NCI-H2107 treated with DMSO at 0.1 percent for 48 hours (cell line): ENCODE results near the gene ENTREP3.
"Not testable (repeated sequence)": the region's sequence is repeated elsewhere in the genome, so short reads cannot be mapped to it uniquely, and the experiment has no call there.

Experiments
- DNase-seq: peaks from one replicate; lab custom pipeline; 2025; ENCODE audit not compliant: unreplicated experiment; lab: John Stamatoyannopoulos, UW

Gene ENTREP3, protein sequence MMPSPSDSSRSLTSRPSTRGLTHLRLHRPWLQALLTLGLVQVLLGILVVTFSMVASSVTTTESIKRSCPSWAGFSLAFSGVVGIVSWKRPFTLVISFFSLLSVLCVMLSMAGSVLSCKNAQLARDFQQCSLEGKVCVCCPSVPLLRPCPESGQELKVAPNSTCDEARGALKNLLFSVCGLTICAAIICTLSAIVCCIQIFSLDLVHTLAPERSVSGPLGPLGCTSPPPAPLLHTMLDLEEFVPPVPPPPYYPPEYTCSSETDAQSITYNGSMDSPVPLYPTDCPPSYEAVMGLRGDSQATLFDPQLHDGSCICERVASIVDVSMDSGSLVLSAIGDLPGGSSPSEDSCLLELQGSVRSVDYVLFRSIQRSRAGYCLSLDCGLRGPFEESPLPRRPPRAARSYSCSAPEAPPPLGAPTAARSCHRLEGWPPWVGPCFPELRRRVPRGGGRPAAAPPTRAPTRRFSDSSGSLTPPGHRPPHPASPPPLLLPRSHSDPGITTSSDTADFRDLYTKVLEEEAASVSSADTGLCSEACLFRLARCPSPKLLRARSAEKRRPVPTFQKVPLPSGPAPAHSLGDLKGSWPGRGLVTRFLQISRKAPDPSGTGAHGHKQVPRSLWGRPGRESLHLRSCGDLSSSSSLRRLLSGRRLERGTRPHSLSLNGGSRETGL

DNA sequence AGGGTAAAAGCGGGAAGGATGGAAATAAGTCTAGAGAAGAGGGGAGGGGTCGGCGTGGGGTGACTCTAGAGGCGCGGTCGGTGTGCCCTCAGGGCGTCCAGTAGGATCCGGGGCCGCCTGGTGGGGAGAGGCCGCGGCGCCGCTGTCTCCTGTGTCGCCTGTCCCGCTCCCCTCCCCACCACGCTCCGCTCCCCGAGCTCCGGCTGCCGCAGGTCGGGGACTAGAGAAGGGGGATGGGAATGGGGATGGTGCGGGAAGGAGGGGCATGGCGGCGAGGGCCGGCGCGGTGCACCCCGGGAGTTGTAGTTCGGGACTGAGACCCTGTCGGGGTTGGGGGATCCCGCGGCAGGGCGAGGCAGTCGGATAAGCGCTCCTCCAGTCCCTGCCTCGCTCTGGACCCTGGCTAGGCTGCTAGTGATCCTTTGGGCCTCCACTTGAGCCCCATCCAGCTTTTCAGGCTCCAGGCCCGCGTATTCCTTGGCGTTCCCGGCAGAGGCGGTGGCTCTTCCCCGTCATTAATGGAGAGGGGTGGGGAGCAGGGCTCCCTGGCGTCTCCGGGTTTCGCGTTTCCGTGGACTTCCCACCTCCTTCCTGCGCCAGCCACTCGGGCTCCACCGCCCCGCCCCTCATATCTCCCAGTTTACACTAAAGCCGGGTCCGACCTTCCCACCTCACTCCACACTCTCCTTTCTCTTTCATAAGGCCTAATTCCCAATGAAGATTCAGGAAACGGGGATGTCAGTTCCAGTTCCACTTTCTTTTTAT, at the start of gene ENTREP3:
TSS of gene ENTREP3 (minus strand) at position 241 of the 765 bp plus-strand sequence. CDS start 606 bp downstream, outside the sequence.
- peak; percentile 91 for DNase-seq

- DNase-seq = no peak
Observed at GRCh38 chr1:155304558-155305063, 49.3 kb upstream of the ENTREP3 start.

GRCh38 chr1:155301342-155301841, 46.1 kb upstream of the ENTREP3 start, which contains the start of gene PKLR:
TSS of gene PKLR (minus strand) at chr1:155301438. CDS start at chr1:155301395, 43 bp downstream.
- no peak for DNase-seq

DNA sequence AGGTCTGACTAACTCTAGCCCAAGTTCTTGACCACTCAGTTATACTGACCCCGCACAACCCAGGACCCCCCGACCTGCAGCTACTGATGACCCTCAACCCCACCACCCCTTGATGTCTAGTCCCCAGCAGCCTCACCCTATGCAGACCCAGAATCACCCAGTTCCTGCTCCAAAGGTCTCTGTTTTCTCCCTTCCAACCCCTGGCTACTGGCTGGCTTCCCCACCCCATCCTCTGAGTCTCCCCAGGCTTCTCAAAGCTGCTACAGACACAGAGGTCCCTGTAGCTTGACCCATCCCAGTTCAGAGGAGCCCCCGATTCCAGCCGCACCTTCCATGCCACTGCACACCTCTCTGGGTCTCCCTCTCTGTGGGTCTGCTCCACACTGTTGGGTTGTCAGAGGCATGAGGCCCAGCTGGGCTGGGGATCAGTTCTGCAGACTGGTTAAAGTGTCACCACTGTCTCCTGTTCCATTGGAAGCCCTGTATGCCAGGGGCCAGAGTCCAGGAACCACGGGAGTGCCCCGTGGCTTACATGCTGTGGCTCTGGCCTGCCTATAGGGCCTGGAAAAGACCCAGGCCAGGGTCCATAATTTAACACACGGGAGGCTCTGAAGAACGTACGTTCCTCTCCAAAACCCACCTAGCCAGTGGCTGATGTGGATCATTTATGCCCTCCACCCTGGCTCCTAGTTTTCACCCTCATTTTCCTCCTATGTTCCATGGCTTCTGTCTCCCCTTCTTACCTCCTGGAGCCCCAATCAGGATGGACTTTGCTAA, 45.5 kb upstream of the ENTREP3 start:
- DNase-seq = no peak

- DNase-seq = no peak
Observed at GRCh38 chr1:155300024-155300423, 44.7 kb upstream of the ENTREP3 start.

DNA sequence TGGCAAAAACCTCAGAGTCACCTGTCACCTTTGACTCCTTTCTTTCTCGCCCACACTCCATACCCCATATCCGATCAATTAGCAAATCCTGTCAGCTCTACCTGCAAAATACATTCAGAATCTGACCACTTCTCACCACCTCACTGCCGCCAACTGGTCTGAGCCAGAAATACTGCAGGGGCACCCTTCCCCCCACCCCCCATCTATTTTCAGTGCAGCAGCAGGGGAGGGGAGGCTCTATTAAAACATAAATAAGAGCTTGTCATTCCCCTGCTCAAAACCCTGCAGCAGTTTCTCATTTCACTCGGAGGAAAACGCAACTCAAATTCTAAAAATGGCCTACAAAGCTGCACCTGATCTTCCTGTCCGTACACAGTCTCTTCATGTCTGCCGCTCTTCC, 42.1 kb upstream of the ENTREP3 start:
- no peak for DNase-seq

- no peak for DNase-seq
Observed at GRCh38 chr1:155296661-155297060, 41.4 kb upstream of the ENTREP3 start.

DNA sequence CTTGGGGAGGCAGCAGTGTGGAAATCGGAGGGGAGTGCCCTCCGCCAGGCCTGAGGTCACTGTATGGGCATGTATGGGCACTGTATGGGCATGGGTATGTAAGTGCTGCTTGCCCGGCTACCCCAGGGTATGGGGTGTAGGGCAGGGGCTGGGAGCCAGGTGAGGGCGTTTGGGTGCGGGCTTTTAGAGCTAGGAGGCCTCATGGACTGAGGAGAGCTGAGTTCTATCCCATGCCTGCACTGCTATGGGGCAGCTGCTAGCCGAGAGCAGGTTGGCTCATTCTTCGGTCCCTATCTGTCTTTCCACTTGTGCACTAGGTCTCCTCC, 40.6 kb upstream of the ENTREP3 start:
- no peak for DNase-seq

DNA sequence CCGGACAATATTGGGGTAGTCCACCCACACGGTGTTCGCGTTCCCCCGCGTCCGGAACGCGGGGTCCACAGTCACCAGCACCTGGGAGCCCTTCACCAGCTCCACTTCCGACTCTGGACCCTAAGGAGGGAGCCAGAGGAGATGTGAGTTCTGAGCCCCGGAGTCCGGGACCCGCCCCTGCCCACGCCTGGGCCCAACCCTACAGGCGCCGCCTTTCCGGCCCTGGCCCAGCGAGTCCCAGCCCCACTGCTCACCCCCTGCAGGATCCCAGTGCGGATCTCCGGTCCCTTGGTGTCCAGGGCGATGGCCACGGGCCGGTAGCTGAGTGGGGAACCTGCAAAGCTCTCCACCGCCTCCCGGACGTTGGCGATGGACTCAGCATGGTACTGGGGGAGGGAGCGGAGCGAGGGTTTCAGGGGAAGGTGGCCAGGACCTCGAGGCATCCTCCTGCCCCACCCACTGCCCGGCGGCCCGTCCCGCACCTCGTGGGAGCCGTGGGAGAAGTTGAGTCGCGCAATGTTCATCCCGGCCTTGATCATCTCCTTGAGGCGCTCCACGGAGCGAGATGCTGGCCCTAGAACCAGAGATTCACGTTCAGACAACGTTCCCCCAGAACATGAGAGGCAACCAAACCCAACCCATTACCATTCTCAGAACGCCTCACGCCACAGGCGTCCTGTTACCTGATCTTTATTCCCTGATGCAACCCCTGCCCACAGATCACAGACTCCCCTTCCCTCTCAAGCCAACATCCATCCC, 40.1 kb upstream of the ENTREP3 start:
- DNase-seq = no peak

DNA sequence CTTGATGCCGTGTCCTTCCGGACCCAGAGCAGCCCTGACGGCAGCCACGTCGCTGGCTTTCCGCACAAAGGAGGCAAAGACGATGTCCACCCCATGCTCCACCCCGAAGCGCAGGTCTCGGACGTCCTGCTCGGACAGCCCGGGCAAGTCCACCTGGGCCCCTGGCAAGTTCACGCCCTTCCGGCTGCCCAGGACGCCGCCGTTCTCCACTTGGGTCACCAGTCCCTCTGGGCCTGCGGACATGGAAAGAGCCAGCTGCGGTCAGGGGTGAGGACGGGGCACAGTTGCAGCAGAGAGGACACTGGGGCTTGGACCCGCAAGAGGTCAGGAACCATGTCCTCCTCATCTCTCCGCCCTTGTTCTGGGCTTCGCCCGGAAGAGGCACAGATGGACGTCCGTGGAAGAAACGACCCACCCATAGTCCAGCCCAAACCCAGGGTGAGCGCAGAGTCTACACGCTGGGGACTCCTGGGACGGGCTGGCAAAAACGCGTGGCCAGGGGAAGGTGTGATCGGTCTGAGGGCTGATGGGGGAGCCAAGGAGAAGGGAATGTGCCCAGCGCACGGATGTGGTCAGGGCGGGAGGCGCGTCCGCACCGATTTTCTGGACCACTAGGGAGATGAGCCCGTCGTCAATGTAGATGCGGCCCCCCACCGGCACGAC, 39.4 kb upstream of the ENTREP3 start:
- DNase-seq = no peak

- no peak for DNase-seq
Observed at GRCh38 chr1:155293086-155293749, 37.9 kb upstream of the ENTREP3 start.

DNA sequence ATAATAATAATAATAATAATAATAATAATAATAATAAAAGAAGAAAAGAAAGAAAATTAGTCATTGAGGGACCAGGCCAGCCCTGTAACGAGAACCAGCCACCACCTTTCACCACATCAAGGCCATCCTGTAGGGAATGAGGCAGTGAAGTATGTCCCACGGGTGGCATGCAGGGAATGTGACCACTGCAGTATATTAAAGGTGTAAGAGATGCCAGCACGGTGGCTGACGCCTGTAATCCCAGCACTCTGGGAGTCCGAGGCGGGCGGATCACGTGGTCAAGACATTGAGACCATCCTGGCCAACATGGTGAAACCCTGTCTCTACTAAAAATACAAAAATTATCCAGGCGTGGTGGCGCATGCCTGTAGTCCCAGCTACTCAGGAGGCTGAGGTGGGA, 35.7 kb upstream of the ENTREP3 start:
- DNase-seq = not testable (repeated sequence)

DNA sequence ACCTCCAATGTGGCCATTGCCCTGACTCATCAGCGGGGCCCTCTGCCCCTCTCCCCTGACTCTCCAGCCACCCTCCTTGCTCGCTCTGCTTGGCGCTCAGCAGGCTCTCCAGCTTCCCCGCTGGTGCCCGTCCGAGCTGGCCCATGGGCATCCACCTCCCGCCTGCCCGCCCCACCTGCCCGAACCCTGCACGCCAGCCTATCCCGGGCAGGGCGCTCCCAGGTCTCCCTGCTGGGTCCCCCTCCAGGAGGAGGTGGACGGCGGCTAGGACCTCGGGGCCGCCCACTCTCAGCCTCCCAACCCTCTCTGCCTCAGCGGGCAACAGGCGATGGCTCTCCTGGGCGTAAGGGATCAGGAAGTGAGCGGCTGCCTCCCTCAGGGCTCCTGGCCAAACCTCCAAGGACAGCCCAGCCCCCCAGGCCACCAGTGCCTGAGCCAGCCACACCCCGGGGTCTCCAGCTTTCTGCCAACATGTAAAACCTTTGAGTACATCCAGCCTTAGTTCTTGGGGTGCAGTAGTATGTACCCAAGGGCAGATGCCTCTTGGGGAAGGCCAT, 32.8 kb upstream of the ENTREP3 start:
- no peak for DNase-seq

GRCh38 chr1:155286544-155286943, 31.3 kb upstream of the ENTREP3 start:
- DNase-seq = no peak

- no peak for DNase-seq
Observed at GRCh38 chr1:155285631-155286044, 30.4 kb upstream of the ENTREP3 start.

DNA sequence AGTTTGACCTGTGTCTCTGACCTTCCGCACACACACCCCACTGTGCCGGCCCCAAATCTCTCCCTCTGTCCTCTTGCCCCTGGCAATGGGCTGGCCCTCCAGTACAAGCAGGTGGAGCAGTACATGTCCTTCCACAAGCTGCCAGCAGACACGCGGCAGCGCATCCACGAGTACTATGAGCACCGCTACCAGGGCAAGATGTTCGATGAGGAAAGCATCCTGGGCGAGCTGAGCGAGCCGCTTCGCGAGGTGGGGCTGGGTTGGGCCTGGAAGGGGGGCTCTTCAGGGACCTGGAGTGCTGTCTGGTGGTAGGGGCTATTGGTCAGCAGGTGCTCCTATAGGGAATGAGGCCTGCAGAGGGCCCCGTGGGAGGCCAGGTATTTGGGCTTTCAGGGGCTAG, 29.8 kb upstream of the ENTREP3 start:
- DNase-seq = no peak

GRCh38 chr1:155284476-155284875, 29.2 kb upstream of the ENTREP3 start:
- no peak for DNase-seq

GRCh38 chr1:155282488-155283091, 27.3 kb upstream of the ENTREP3 start:
- DNase-seq = no peak
